Gastrocnemius medialis (tissue), 4 donors: ENCODE results near the gene LIPA. TPM values are rescaled to one million over a fixed set of nuclear protein-coding genes. Genes with fewer than 3 reads are reported as not detected.
"Not testable (repeated sequence)": the region's sequence is repeated elsewhere in the genome, so short reads cannot be mapped to it uniquely, and the experiment has no call there.

ENCODE experiments used
- ATAC-seq, 2 donors: fragments of 150-250 bp; one replicate each; pipeline ENCODE4 v1.9.1; 2016
- DNase-seq, 2 donors: peaks; one replicate each; pipeline ENCODE4 v3.0.0-alpha.2; 2019
- H3K27ac ChIP-seq, 4 donors: fragments of 200-600 bp; sonication (generic); 1 replicate in 1 of 4; 2 replicates in 3 of 4; pipeline ENCODE4 v1.5.1; 2016 to 2018; ENCODE audit warnings: mild to moderate bottlenecking in 2 of 4, moderate library complexity in 1 of 4
- H3K27me3 ChIP-seq, 3 donors: fragments of 200-600 bp; sonication (generic) in 2 of 3; 1 replicate in 1 of 3; 2 replicates in 2 of 3; pipeline versions ENCODE4 v1.5.1 to v1.6.0; 2016 to 2019; ENCODE audit warnings: mild to moderate bottlenecking in 1 of 3, moderate library complexity in 1 of 3
- H3K36me3 ChIP-seq, 2 donors: fragments of 200-600 bp; sonication (generic) in 1 of 2; one replicate each; pipeline ENCODE4 v1.5.1; 2017 to 2018
- H3K4me1 ChIP-seq, 2 donors: fragments of 200-600 bp; sonication (generic) in 1 of 2; one replicate each; pipeline ENCODE4 v1.5.1; 2016 to 2017; ENCODE audit warnings: mild to moderate bottlenecking in 2 of 2
- H3K4me3 ChIP-seq, 4 donors: fragments of 200-600 bp; sonication (generic) in 3 of 4; 1 replicate in 1 of 4; 2 replicates in 3 of 4; pipeline ENCODE4 v1.5.1; 2016 to 2019; ENCODE audit warnings: mild to moderate bottlenecking in 2 of 4
- H3K9me3 ChIP-seq, 3 donors: fragments of 200-600 bp; sonication (generic) in 2 of 3; 1 replicate in 1 of 3; 2 replicates in 2 of 3; pipeline ENCODE4 v1.5.1; 2016 to 2019
- CTCF ChIP-seq, 5 experiments: fragments of 450-650 bp in 3 of 5; fragments of 200-600 bp in 2 of 5; sonication (generic) in 2 of 5; IDR thresholded peaks in 4 of 5; conservative IDR thresholded peaks in 1 of 5; 1 replicate in 4 of 5; 2 replicates in 1 of 5; pipeline ENCODE4 v1.5.1; 2016 to 2019; ENCODE audit warnings: antibody characterized with exemption in 5 of 5, mild to moderate bottlenecking in 3 of 5, moderate library complexity in 3 of 5
- POLR2A ChIP-seq, 2 donors: fragments of 450-650 bp; IDR thresholded peaks; one replicate each; pipeline ENCODE4 v1.6.1; 2017; ENCODE audit warnings: antibody characterized with exemption in 2 of 2, mild to moderate bottlenecking in 2 of 2, moderate library complexity in 2 of 2
- in situ Hi-C, 4 donors: fragments of 200-750 bp; cut with MboI; loops; one replicate each; pipeline versions ENCODE4 v1.15.0 to v1.8.0; 2017; ENCODE audit warnings: low sequenced_read_pairs in 4 of 4
- intact Hi-C: fragments of 100-400 bp; cut with DNase I; formaldehyde crosslinking; loops from one replicate; pipeline ENCODE4 v1.15.1; 2023; ENCODE audit warnings: low total_unique reads
- total RNA-seq, 4 donors: library from RNA; depleted of rRNA; stranded (reverse); fragments of >200 nt; gene quantifications; one replicate each; pipeline versions ENCODE4 v1.1.0 to v1.2.3, GENCODE V29; 2016

Gene LIPA
- total RNA-seq, 4 donors from 2014 or later: 7.7 to 11.4 (median 9.3) TPM

GRCh38 chr10:89258881-89259280 lies 7.3 kb upstream of the LIPA start:
- no peak for DNase-seq
- TF ChIP-seq POLR2A (IDR thresholded peaks at IDR 0.05) (no peak), CTCF (IDR thresholded peaks at IDR 0.05 in 4 of 5, conservative IDR thresholded peaks at IDR 0.05 in 1 of 5) (no peak)
- Histone ChIP-seq H3K27me3 (no peaks in the 10 kb centered on the region), H3K9me3 (no peaks in the 10 kb centered on the region), H3K4me1 (peaks cover 3 to 10% of the 10 kb centered on the region in 2 donors), H3K4me3 (no peak overlapping the region), H3K36me3 (no peaks in the 10 kb centered on the region), H3K27ac (no peak overlapping the region)
- intact Hi-C loops: no loop called here
- in situ Hi-C loops: loop anchor here in 1 of 4 donors (10.0 kb wide), 1 partner anchor 296 kb away; no protein-coding TSS in a partner anchor
- no peak for ATAC-seq

- Histone ChIP-seq H3K27ac (no peak overlapping the region), H3K36me3 (no peaks in the 10 kb centered on the region), H3K4me3 (no peak overlapping the region), H3K4me1 (peaks cover 2 to 3% of the 10 kb centered on the region in 2 donors), H3K9me3 (no peaks in the 10 kb centered on the region), H3K27me3 (no peaks in the 10 kb centered on the region)
- ATAC-seq (no peak), DNase-seq (no peak)
- in situ Hi-C loops: loop anchor here in 1 of 4 donors (10.0 kb wide), 1 partner anchor 297 kb away; no protein-coding TSS in a partner anchor
- intact Hi-C loops: no loop called here
- TF ChIP-seq CTCF (IDR thresholded peaks at IDR 0.05 in 4 of 5, conservative IDR thresholded peaks at IDR 0.05 in 1 of 5) (no peak), POLR2A (IDR thresholded peaks at IDR 0.05) (no peak)
Measured at GRCh38 chr10:89257581-89257980, 6.0 kb upstream of the LIPA start.

- Histone ChIP-seq H3K27me3 (no peaks in the 10 kb centered on the region), H3K27ac (no peak overlapping the region), H3K9me3 (no peaks in the 10 kb centered on the region), H3K4me3 (no peak overlapping the region), H3K36me3 (no peaks in the 10 kb centered on the region), H3K4me1 (peaks cover 0 to 3% of the 10 kb centered on the region in 2 donors)
- no peak for TF ChIP-seq CTCF (IDR thresholded peaks at IDR 0.05 in 4 of 5, conservative IDR thresholded peaks at IDR 0.05 in 1 of 5)
- ATAC-seq (no peak), DNase-seq (no peak)
- in situ Hi-C loops (loop anchor here in 1 of 4 donors (10.0 kb wide), 1 partner anchor 298 kb away; no protein-coding TSS in a partner anchor), intact Hi-C loops (no loop called here)
Measured at GRCh38 chr10:89256962-89257361, 5.4 kb upstream of the LIPA start.

- in situ Hi-C loops: loop anchor here in 1 of 4 donors (10.0 kb wide), 1 partner anchor 298 kb away; no protein-coding TSS in a partner anchor
- no peaks in the 10 kb centered on the region for H3K27me3 ChIP-seq
- H3K9me3 ChIP-seq: no peaks in the 10 kb centered on the region
- no peak overlapping the region for H3K4me3 ChIP-seq
- H3K36me3 ChIP-seq: no peaks in the 10 kb centered on the region
- no peak overlapping the region for H3K27ac ChIP-seq
- no peak for TF ChIP-seq CTCF (IDR thresholded peaks at IDR 0.05 in 4 of 5, conservative IDR thresholded peaks at IDR 0.05 in 1 of 5)
- TF ChIP-seq POLR2A (IDR thresholded peaks at IDR 0.05): no peak
- H3K4me1 ChIP-seq: peaks cover 0 to 3% of the 10 kb centered on the region in 2 donors
- DNase-seq (no peak), ATAC-seq (no peak)
- intact Hi-C loops: no loop called here
Measured at GRCh38 chr10:89256340-89256739, 4.8 kb upstream of the LIPA start.

GRCh38 chr10:89255793-89256192 lies 4.2 kb upstream of the LIPA start:
- TF ChIP-seq POLR2A (IDR thresholded peaks at IDR 0.05) (no peak), CTCF (IDR thresholded peaks at IDR 0.05 in 4 of 5, conservative IDR thresholded peaks at IDR 0.05 in 1 of 5) (no peak)
- H3K4me1 ChIP-seq: peaks cover 3 to 4% of the 10 kb centered on the region in 2 donors
- no peaks in the 10 kb centered on the region for H3K36me3 ChIP-seq
- no peak overlapping the region for H3K4me3 ChIP-seq
- intact Hi-C loops: no loop called here
- no peak overlapping the region for H3K27ac ChIP-seq
- ATAC-seq (no peak), DNase-seq (no peak)
- no peaks in the 10 kb centered on the region for H3K9me3 ChIP-seq
- no peaks in the 10 kb centered on the region for H3K27me3 ChIP-seq
- in situ Hi-C loops: loop anchor here in 1 of 4 donors (10.0 kb wide), 1 partner anchor 299 kb away; no protein-coding TSS in a partner anchor

GRCh38 chr10:89255091-89255579 lies 3.6 kb upstream of the LIPA start:
- H3K4me3 ChIP-seq, H3K27me3 ChIP-seq, DNase-seq, H3K27ac ChIP-seq, intact Hi-C loops, H3K36me3 ChIP-seq, ATAC-seq, H3K9me3 ChIP-seq, H3K4me1 ChIP-seq: not testable (repeated sequence)
- in situ Hi-C loops: loop anchor here in 1 of 4 donors (10.0 kb wide), 1 partner anchor 300 kb away; no protein-coding TSS in a partner anchor
